Suprapubic skin (tissue), 4 donors: ENCODE results near the gene SH2D3C.

ENCODE experiments used
- EP300 ChIP-seq: sonication (generic); formaldehyde crosslinking; IDR thresholded peaks from one replicate; pipeline ENCODE4 v1.6.1; 2017; ENCODE audit warnings: antibody characterized with exemption
- POLR2A ChIP-seq, 2 donors: fragments of 450-650 bp; IDR thresholded peaks; one replicate each; pipeline ENCODE4 v1.6.1; 2017; ENCODE audit warnings: antibody characterized with exemption in 2 of 2, mild to moderate bottlenecking in 2 of 2, moderate library complexity in 2 of 2
- POLR2AphosphoS5 ChIP-seq, 3 donors: sonication (generic); formaldehyde crosslinking; IDR thresholded peaks; one replicate each; pipeline ENCODE4 v1.6.1; 2017; ENCODE audit warnings: antibody characterized with exemption in 3 of 3
- TF ChIP-seq, protein P1 (sequence below), 2 donors: fragments of 200-600 bp in 1 of 2; fragments of 450-650 bp in 1 of 2; sonication (generic) in 1 of 2; IDR thresholded peaks; one replicate each; pipeline ENCODE4 v1.5.1; 2016 to 2019; ENCODE audit warnings: antibody characterized with exemption in 2 of 2, mild to moderate bottlenecking in 1 of 2, moderate library complexity in 1 of 2

GRCh38 chr9:127783111-127784008 lies 4.9 kb upstream of the SH2D3C start:
- TF ChIP-seq POLR2A (IDR thresholded peaks at IDR 0.05) (no peak), POLR2AphosphoS5 (IDR thresholded peaks at IDR 0.05) (no peak), EP300 (no peak)
- TF ChIP-seq, protein P1, sequence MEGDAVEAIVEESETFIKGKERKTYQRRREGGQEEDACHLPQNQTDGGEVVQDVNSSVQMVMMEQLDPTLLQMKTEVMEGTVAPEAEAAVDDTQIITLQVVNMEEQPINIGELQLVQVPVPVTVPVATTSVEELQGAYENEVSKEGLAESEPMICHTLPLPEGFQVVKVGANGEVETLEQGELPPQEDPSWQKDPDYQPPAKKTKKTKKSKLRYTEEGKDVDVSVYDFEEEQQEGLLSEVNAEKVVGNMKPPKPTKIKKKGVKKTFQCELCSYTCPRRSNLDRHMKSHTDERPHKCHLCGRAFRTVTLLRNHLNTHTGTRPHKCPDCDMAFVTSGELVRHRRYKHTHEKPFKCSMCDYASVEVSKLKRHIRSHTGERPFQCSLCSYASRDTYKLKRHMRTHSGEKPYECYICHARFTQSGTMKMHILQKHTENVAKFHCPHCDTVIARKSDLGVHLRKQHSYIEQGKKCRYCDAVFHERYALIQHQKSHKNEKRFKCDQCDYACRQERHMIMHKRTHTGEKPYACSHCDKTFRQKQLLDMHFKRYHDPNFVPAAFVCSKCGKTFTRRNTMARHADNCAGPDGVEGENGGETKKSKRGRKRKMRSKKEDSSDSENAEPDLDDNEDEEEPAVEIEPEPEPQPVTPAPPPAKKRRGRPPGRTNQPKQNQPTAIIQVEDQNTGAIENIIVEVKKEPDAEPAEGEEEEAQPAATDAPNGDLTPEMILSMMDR (IDR thresholded peaks at IDR 0.05): no peak
